Activated CD4-positive, alpha-beta T cell treated with anti-CD3 and anti-CD28 coated beads, Interleukin-2, amount 50 U/mL, for 1 hour (primary cell): ENCODE data around the gene CDH22.

Experiments used
- DNase-seq: peaks from one replicate; pipeline ENCODE4 v3.0.0-alpha.2; 2020

CDH22 gene

DNA sequence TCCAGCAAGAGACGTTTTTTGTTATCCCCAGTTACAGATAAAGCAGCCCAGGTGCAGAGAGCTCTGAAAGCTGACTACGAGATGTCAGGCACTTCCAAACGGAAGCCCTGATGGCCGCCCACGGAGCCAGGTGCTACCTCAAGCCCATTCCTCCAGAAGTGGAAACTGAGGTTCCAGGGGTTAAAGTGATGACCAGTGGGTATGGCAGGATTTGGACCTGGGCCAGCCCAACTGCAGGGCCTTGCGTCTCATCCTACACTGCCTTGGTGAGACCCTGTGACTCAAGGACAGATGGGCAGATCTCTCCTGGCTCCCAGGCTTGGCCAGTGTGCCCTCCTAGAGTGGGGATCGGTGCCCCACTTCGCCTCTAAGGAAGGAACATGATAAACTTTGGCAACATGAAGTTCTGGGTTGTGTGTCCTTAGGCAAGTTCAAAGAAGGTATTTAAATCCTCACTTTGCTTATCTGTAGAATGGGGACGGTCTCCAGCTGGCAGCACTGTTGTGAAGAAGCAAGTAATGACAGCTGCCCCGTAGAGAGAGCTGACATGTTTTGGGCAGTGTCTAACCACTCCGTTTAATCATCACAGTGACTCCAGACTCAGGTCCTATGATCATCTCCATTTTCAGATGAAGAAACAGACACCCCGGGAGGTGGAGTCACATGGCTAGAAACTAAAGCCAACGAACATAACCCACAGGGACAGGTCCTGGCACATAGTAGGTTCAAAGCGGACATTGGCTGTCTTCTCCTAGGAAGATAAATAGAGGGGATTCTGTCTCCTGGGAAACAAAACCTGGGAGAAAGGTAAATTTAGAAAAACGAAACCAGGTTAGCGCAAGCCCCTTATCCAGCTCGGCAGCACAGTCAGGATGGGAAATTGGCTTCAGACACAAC is 34.4 kb upstream of the CDH22 start:
- DNase-seq, result no peak

DNA sequence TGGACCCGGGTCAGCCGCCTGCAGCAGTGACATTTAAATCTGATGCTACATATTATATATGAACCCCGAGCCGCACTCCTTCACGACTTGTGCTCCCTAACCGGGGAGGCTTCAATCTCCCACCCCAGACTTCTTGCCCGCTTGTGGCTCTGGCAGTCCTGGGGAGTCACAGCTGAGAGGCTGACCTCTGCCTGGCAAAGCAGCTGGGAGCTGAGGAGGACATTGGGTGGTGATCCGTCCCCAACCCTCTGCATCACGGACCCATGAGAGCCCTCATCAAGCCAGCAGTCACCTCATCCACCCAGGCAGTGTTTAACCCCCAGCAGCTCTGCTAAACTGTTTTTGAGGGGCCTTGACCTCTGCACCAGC is 33.7 kb upstream of the CDH22 start:
- DNase-seq, result no peak

DNA sequence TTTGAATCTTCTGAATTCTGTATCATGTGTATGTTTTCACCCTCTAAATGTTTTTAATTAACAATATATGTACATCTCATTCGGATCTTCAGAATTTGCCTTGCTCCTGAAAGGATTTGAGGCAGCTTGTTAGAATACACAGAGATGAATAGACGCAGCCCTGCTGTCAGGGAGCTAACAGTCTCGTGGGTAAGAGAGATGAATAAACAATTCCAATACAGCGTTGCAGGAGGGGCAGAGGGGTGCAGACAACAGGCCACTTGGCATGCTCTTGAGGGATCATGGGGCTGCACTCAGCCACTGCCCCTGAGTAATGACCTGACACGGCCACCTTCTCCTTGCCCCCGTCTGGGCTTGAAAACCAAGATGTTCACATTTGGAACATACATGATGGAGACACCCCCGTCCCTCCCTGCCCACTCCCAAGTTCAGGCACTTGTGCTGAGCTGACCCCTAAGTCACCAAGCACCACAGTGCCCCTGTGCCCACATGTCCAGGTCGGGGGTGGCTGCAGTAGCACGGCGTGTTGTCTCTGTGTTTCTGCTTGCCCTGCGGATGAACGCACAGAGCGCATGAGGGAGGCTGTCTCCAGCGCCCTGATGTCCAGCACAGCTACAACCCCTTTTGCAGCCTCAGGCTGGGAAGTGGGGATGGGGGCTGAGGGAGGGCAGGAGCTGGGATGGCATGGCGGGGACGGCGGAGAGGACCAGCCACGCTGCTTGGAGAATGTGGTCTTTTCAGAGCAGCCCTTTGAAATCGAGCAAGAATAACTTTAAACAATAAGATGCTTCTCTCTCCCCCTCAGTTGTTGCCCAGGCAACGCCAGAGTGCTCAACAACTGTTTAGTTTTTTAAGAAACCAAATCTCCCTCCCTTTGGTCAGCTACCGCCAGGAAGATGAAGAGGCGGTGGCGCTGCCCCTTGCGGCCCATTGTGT is 33.0 kb upstream of the CDH22 start:
- no peak for DNase-seq

DNA sequence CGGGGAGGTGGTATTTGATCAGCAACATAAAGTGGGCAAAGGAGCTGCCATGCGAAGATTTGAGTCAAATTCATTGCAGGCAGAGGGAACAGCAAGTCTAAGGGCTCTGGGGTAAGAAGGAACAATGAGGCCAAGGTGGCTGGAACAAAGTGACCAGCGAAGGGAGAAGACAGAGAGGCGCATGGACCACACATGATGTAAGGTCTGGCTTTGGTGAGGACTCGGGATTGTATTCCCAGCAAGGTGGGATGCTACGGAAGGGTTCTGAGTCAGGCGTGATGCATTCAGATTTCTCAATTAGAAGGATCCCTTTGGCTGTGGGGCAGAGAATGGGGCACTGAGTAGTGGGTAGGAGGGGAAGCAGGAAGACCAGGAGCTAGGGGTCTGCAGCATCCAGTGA is 30.7 kb upstream of the CDH22 start:
- DNase-seq, result no peak

DNA sequence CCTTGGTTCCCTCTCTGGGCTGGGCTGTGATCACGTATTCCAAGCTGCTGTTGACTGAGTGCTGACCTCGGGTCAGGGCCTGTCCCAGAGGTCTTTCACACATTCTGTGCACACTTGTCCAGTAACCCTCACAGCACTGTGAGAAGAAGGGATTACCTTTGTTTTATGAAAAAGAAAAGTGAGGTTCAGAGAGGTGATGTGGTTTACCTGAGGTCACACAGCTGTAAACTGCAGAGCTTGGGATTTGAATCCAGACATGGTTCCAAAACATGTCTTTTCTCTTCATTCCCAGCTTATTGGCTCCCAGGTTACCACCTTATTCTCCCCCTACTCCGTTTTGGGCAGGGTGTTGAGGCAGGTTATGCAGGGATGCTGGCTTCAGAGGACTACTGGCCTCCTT is 28.4 kb upstream of the CDH22 start:
- DNase-seq, result no peak

DNA sequence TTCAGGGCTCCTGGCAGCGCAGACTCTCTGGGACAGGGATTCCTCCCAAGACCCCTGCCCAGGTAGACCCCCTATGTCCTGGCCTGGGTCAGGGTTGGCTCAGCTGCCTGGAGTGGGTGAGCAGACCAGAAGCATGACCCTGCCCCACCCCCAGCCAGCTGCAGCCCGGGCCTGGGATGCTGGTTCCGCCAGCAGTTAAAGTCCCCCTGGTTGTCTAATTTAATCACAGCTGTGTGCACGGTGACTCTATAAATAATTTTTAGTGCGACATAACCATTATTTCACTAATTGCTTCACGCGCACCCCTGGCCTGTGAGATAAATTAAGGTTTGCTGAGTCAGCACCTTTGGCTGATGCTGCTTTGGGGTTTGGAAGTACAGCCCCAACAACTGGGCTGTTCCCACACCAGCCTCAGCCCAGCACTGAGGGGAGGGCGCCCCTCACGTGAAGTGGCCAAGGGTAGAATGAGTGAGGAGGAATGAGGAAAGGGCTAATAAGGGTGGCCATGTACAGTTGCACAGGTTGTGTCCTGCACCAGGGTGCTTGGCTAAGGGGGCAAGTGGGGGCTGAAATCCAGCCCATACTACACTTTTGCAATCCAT is 26.1 kb upstream of the CDH22 start:
- DNase-seq, result no peak

DNA sequence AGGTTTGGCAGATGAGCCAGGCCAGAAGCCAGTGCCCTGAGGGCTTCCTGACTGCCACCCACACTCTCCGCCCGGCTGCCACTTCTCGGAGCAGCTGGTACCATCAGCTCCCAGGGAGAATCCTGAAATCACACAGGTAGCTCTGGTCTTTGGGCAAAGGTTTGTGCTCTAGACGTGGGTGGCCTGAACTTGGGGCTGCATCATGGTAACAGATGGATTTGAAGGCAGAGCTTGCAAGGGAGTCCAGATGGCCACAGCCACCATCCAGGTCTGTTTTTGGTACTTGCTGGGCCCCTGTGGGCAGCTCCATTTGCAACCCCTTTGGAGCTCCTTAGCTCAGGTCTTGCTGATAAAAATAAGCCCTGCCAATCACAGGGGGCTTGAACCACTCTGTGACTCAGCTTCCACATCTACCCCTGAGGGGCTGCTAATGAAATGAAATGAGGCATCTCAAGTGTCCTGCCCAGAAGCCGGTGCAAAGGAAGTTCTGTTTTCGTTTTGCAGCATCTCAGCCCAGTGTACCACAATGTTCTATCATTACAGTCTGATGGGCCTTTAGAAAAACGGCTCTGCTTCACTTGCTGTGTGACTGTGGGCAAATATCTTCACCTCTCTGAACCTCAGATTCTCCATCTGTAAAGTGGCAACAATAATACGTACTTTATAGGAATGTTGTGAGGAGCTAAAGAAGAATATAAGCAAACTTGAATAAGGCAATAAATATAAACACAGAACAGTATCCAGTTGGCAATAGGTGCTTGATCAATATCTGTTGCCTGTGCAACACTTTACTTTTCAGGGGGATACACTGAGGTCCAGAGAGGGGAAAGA is 25.1 kb upstream of the CDH22 start:
- DNase-seq, result no peak

DNA sequence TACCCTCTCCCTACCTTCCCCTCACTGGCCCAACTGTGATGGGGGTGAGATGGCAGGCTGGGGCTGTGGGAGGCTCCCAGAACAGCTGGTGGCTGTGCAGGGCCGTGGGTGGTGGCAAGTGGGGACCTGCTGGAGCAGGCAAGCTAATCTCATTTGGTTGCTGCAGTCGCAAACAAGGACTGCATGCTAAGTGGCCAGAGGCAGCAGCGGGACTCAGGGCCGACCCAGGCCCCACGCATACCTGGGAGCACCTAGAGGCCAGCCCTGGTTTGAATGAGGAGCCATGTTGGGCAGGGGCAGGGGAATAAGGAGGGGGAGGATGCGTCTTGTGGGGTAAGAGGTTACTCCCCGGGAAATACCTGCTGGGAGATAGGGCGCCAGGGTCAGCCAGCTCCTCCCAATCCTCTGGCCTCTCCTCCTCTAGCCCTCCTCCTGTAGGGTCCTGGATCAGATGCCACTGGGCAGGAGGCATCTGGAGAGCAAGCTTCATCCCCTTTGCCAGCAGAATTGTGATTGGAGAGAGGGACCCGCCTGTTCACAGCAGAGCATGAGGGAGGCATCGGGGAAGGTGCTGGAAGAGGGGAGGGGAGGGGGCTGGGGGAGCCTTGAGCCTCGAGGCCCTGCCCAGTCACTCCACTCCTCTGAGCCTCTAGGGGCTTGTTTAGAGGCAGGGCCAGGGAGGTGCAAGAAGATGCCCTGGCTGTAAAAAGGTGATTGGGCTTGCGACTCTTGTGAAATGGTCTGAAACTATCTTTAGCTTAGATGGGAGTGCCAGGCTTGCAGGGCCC is 24.3 kb upstream of the CDH22 start:
- no peak for DNase-seq

DNA sequence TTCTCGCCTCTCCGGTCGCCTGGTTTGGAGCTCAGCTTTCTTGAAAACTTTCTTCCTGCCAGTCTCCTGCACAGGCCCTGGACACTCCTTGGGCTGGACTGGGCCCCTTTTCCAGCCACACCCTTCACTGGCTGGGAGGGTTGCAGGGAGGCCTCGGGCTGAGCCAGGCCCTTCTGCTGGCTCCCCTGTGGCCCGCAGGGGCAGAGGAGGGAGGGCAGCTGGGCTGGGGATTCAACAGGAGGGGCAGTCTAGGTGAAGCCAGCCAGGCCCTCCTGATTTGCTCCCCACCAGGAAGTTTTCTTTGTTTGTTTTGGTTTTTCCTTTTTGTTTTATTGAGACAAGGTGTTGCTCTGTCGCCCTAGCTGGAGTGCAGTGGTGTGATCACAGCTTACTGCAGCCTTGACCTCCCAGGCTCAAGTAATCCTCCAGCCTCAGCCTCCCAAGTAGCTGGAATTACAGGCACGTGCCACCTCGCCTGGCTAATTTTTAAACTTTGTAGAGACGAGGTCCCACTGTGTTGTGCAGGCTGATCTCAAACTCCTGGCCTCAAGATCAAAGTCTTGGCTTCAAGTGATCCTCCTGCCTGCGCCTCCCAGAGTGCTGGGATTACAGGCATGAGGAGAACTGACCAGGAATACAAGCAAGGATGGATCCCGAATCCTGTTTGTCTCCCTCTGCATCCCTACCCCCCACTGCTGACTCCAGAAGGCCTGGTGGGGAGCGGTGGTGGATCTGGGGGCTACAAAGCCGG is 23.5 kb upstream of the CDH22 start:
- no peak for DNase-seq

DNA sequence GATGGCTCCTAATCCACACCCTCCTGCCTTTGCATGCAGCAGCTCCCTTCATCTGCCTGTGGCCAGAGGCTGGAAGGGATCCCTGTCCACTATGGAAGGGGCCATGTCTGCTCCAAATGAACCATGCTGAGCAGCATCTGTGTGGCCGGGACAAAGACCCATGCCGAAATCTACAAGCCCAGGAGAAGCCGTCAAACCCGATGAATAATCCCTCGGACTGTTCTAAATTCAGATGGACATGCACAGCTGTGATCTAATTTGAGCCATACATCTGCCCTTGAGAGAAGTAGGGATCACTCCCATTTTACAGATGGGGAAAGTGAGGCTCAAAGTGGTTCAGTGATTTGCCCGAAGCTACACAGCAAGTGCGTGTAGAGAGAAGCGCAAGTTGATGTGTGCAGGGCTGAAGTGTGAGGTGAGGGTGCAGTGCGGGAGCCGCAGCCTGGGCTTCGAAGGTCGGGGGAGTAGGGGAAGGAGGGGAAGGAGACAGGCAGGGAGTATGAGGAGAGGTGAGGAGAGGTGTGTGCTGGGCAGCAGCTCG is 22.6 kb upstream of the CDH22 start:
- no peak for DNase-seq

DNA sequence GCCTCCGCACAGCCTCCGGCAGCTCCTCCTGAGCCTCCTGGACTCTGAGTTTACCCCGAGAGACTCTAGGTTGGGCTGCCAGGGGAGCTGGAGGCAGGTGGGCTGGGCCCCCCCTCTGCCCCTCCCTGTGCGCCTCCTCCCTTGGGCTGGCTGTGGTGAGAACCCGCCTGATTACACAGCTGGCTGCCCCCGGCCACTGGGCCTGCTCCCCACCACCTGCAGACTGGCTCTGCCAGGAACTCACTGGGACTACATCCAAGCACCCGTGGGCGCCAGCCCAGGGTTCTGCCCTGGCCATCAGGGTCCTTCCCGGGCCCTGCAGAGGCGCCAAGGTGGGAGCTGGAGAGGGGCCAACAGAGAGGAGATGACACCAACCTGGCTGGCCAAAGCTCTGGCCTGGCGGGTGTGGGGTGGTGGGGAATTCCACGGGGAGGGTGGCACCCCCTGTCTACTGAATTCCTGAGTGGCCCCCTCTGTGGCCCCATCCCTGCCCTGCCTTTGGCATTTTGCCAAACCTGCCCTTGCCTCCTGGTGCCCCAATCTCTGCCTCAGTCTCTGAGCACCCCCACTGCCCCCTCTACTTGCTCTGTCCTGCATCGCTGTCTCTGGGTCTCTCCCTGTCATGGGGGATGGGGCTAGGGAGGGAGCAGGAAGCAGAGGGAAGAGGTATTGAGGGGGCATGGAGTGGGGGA is 21.9 kb upstream of the CDH22 start:
- DNase-seq, result no peak

DNA sequence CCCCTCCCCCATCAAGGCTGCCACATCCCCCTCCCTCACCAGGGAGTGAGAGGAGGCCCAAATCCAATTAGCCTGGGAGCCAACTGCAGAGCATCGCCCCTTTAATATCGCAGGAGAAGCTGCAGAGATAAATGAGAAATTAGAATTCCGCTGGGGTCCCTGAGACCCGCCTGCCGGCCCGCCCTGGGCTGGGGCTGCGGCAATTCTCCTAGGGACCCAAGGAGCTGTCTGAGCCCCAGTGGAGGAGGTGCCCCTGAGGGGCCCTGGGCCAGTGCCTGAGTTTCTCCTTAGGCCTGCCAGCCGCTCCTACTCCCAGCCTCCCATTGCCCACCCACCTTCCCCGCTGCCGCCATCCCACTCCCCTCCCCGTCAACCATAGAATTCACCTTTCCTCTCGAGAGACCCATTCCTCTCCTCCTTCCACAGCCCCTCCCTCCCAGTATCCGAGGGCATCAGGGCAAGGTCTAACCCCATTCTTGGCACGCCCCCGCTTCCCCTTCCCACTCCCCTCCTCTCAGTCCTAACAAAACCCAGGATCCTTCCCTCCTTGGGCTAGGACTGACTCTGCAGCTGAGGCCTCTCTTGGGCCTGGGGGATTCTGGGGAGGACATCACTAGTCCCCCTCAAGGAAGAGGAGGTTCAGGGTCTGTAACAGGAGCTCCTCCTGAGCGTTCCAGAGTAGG is 20.0 kb upstream of the CDH22 start:
- no peak for DNase-seq

DNA sequence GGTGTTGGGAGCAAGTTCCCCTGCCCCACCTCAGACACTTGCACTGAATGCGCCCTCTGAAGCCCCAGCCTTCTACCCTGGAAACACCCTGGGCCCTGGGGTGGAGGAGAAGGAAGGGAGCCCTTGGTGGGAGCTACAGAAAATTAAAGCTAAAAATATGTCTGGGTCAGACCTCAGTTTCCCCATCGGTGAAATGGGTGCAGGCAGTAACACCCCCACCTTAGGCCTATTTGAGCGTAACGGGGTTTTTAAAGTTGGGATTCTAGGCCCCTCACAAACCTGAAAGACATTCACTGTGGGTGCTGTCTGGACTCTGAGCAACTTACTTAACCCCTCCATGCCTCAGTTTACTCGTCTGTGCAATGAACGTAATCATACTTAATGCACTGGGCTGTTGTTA is 19.3 kb upstream of the CDH22 start:
- no peak for DNase-seq

DNA sequence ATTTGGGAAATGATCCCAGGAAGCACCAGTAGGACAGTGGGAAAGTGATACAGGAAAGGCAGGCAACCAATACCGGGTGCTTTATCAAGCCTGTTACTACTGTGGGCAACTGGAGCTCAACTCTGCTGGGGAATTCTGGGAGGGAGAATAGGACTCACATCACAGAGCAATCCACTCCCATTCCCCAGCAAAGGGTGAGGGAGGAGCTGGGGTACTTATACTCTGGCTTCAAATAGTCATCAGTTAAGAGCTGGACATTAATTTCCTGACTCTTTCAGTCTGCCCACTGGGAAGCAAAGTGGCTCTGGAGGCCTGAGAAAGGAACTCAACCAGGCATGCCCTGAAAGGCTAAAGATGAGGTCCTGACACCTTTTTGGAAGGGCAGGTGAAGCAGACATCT is 17.5 kb upstream of the CDH22 start:
- no peak for DNase-seq

DNA sequence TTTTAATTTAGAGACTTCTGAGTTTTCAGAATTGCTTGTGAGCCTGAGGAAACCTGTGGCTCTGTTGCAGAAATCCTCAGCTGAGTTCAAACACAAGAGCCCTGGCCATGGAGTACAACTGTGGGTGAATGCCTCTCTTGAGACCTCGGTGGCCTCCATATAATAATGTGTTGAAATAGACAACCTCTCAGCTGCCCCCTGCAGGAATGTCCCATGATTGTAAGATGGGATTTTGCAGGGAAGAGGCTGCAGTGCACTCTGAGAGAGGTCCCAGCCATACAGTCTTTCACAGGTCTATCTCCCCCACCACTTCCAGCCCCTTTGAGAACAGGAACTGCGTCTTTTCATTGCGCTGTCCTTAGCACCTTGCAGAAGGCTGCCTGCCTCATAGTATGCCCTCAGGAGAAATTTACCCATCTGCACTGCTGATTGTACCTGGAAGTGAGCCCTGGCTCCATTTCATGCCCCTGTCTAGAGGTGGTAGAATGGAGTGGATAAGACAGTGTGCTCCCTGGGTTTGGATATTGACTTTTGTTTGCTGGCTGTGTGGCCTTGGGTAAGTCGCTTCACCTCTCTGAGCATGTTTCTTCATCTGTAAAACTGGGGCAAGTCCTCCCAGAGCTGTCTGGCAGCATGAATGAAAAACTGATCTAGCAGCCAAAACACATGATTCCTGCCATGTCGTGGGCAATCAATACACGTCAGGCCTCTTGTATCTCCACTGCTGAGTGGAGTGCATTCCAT is 16.8 kb upstream of the CDH22 start:
- no peak for DNase-seq

DNA sequence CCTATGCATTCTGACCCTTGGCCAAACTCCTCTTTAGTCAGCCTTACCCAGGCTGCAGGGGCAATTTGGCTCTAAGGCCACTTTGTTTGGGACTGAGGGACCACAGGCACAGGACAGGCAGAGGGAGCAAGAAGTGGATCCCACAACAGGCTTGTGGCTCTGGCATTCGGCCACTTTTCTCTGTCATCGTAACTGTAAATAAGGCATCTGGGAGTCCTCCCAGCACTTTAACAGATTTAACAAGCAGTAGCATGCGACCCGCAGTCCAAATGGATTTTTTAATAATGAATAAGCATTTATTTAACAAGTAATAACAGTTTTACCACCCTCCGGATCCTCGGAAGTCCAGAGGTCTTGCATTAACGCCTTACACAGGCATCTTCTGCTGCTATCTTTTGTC is 16.1 kb upstream of the CDH22 start:
- no peak for DNase-seq

DNA sequence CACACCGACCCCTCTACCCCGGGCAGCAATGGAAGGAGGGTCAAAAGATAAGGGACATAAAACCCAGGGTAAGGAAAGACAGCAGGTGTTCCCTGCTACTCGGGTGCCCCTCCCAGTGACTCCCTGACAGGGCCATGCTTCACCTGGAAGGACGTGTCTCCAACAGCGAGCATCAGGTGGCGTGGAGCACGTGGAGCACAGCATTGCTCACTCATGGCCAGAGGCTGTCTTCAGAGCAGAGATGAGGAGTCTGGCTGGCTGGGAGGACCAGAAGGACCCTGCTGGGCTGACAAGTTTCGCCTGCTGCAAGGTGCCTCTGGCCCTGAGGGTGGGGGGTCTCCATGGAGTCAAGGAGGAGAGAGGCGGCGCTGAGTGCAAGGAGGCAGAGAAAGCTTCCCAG is 15.3 kb upstream of the CDH22 start:
- no peak for DNase-seq

DNA sequence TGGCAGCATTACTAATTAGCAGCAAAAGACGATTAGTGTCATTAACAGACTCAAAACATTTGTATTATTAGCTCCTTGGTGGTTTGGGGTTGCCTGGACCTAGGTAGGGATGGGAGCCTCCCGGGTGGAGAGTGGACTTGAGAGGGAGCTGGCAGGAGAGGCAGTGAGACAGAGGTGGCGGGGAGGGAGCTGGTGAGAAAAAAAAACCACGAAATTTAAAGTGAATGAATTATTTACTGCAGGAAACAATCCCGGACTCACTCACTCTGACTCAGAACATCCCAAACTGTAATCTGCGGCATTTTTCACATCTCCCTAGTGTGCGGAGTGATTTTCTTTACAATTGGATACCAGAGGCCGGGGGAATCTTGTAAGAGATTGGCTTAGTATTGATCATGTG is 14.3 kb upstream of the CDH22 start:
- no peak for DNase-seq

DNA sequence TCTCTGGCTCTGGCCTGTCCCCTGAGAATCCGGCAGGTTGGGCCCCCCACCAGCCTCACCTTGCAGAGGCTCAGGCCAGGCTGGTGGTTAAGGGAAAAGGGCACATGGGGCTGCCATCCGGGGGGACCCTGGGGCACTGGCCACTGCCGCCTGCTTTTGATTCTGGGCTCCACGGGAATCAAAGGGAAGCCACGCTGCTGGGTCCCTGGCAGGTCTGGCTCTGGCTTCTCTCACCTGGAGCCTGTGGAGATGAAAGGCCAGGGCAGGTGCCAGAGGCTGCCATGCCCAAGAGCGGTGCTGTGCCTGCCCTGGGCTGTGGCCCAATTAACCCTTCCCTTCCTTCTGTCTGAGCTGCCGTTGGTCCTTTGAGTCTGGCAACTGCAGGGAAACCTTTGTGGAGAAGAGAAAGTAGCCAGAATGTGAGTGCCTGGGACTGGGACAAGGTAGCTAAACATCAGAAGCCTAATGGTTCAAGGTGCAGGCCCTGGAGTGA is 9.4 kb upstream of the CDH22 start:
- no peak for DNase-seq
